NK-92 (cell line): ENCODE measurements around the gene ZMIZ2.
A peak's percentile ranks its signal among the peaks of the same experiment; 100 is the strongest.
"Not testable (repeated sequence)": the region's sequence is repeated elsewhere in the genome, so short reads cannot be mapped to it uniquely, and the experiment has no call there.

Experiments
- DNase-seq: peaks from one replicate; lab custom pipeline; 2025; ENCODE audit not compliant: unreplicated experiment; lab: John Stamatoyannopoulos, UW

Gene ZMIZ2

DNA sequence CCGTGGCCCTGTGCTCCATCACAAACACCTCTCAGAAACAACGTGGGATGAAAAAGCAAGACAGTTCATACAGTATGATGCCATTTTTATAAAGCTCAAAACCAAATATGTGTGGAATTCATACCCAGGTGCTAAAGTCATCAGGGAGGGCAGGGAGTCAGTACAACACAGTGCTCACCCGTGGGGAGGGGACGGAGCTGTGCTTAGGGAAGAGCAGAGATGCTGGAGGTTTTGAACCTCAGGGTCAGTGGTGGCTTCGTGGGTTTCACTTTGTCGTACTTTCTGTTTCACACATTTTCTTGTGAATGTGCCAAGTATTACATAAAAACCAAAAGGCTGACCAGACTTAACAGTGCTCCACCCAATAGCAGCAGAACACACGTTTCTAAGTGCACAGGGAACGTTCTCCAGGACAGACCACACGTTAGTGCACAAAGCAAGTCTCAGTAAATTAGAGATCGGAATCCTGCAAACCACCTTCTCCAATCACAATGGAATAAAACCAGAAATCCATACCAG is 21.2 kb downstream of the ZMIZ2 start:
- DNase-seq: no peak

DNA sequence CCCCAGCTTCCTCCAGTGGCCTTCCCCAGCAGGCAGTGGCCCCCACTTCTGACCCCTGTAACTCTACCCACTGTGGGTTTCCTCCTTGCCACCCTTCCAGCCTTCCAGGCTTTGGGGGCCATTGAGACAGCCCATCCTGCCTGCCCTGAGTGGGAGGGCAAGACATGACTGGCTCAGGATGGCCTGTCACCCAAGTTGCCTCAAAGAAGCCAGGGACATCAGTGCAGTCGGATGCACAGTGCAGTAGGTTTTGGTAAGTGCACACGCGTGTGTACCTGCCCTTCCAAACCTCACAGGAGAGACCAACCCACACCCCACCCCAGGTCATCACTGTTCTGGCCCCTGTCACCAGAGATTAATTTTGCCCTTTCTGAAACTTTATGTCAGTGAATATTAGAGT is 22.7 kb downstream of the ZMIZ2 start:
- no peak for DNase-seq

DNA sequence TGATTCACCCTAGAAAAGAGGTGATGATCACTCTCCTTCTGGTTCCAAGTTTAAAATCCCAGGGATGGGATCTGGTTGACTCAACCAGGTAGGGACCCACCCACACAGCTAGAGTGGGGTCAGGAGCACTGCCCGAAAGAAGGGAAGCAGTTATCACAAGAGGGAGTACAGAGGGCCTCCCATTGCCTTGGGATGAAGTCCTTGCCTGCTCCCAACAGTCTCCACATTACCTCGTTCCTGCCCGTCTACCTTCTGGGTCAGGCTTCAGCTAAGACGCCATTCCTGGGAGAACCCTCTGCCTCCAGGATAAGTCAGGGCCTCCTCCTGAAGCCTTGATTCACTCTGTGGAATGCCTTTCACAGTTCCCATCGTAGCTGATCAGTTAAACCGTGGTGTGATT is 23.8 kb downstream of the ZMIZ2 start:
- DNase-seq: no peak

DNA sequence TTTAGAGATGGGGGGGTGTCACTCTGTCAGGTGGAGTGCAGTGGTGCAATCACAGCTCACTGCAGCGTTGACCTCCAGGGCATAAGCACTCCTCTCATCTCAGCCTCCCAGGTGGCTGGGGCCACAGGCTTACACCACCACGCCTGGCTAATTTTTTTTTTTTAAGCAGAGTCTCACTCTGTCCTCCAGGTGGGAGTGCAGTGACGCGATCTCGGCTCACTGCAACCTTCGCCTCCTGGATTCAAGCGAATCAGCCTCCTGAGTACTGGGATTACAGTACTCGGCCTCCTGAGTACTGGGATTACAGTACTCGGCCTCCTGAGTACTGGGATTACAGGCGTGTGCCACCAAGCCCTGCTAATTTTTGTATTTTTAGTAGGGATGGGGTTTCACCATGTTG is 24.2 kb downstream of the ZMIZ2 start:
- DNase-seq: no peak

GRCh38 chr7:44774486-44774885 is 25.8 kb downstream of the ZMIZ2 start:
- DNase-seq: not testable (repeated sequence)

DNA sequence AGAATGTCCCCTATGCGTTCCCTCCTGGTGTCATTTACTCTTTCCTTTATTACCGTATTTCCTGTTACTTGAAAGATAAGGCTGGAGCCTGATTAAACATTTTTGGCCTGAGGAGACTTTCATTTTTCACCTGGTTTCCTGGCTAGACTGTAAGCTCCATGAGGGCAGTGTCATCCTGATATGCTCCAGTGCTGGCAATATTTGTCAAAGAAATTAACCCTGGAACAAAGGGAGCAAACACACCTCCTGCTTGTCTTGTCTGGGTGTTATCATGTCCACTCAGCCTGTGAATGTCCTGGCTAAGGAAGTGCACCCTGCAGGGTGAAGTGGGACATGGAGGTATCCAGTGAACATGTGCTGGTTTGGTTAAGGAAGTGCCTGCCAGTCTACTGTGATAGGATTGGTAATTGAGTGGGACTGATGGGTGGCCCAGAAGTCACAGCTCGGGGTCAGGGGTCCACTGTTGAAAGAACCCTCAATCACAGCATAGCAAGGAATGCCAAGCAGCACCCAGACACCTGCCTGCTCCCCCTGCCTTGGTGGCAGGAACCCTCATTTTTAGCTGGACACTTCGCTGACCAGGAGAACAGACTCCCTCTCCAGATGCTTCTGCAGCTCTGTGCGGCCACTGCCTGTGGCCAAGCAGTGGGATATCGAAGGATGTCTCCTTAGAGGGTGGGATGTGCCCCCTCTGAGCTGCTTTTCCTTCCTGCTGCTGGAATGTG is 26.9 kb downstream of the ZMIZ2 start:
- no peak for DNase-seq

DNA sequence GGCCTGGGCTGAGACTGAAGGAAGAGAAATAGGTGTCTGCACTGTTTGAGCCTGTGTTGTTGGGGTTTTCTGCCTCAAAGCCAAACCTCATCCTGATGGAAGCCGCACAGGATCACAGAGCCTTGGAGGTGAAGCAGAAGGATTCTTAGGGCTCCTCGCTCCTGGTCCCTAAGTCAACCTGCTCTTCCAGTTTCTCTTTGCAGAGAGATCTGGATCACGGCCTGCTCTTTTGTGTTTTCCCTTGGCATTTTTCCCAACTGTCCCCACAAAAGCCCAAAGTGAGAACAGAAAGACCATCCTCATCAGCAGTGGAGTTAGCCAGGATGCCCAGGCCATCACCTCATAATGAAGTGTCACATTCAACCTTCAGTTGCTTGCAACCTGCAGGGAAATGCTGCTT is 27.6 kb downstream of the ZMIZ2 start:
- no peak for DNase-seq

DNA sequence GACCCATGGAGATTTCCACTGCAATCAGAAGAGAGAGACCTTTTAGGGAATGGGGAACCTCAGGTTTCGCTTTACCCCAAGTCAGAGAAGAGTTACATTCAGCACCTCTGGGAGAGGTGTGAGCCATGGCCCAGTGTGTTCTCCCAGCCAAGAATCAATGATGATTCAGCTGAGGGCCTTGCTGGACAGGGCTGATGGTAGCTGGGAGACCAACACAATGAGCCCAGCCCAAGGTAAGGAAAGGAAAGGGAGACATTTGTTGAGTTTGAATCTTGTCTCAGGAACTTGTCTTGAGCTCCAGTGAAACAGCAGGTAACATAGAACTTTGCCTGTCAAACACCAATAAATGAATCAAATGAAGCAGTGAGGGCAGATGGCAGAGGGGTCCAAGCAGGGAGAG is 33.8 kb downstream of the ZMIZ2 start:
- DNase-seq: no peak

GRCh38 chr7:44783407-44783806 is 34.8 kb downstream of the ZMIZ2 start:
- no peak for DNase-seq

GRCh38 chr7:44784364-44784763 is 35.7 kb downstream of the ZMIZ2 start:
- DNase-seq: no peak

GRCh38 chr7:44785218-44785617 is 36.6 kb downstream of the ZMIZ2 start:
- not testable (repeated sequence) for DNase-seq

- no peak for DNase-seq
These were observed 38.4 kb downstream of the ZMIZ2 start for GRCh38 chr7:44787041-44787440.

DNA sequence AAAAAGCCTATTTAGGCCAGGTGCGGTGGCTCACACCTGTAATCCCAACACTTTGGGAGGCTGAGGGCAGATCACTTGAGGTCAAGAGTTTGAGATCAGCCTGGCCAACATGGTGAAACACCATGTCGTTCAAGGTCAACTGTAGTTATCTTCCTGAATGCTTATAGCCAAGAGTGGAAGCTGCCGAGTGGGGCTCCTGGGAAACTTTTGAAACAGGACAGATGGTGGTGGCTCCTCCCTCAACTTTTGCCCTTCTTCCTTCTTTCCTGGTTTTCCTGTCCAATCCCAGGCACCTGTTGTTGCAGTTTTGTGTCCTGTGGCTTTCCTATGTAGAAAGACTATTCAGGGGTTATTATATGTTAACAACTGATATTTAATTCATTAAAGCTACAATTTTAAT is 39.1 kb downstream of the ZMIZ2 start:
- DNase-seq: no peak

DNA sequence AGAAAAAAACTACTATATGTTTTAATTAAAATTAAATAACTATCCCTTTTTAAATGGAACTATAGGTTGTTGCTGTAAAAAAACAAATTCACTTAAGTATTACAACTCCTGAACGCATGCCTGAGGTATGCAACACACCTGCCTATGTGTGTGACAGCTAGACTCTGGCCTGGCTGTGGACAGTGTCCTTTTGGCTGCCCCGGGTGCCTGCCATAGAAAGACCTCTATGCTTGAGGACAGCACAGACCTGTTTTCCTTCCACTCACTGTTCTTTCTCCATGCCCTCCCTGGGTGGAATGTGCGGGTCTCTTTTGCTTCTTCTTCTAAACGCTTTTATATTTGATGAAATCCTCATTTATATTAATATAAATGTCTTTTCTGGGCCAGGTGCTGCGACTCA is 41.3 kb downstream of the ZMIZ2 start:
- no peak for DNase-seq

- DNase-seq: no peak
These were observed 42.9 kb downstream of the ZMIZ2 start for GRCh38 chr7:44791278-44792219.

DNA sequence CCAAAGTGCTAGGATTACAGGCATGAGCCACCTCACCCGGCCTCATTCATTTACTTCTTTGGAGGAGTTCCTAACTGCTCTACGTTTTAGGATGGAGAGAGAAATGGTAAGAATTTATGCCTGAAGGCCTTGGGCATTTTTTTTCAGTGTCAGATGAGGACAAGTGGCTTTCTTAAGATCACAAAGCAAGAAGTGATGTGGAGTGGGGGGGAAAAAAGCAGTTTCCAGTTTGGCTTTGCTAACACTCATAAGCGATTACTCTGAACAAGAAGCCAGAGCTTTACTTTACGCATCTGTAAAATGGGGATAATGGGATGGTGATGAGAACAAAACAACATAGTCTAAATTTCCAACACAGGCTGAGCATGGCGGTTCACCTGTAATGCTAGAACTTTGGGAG is 45.3 kb downstream of the ZMIZ2 start:
- DNase-seq: no peak

DNA sequence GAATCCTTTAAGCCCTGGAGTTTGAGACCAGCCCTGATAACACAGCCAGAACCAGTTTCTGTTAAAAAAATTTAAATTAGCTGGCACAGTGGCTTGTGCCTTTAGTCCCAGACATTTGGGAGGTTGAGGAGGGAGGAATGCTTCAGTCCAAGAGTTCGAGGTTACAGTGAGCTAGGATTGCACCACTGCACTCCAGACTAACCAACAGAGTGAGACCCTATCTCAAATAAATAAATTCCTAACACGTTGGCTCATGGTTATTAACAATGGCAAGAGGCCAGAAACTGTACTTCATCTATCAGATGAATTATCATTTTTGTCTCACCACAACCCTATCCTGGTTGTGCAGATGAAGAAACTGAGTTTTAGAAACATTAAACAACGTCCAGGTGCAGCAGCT is 45.7 kb downstream of the ZMIZ2 start:
- no peak for DNase-seq

- no peak for DNase-seq
These were observed 47.4 kb downstream of the ZMIZ2 start for GRCh38 chr7:44796034-44796503.

GRCh38 chr7:44796504-44797328 is 48.1 kb downstream of the ZMIZ2 start, which contains the start of gene PPIA:
TSS of gene PPIA (plus strand) at chr7:44796681. CDS start at chr7:44796725, 44 bp downstream.
- peak; percentile 87 for DNase-seq

GRCh38 chr7:44797329-44798258 is 48.9 kb downstream of the ZMIZ2 start:
- DNase-seq: peak; percentile 26
